ENCODE data around the gene RABEP2. TPM values are rescaled to one million over a fixed set of nuclear protein-coding genes. Genes with fewer than 3 reads are reported as not detected.

The RABEP2 gene
- total and polyA plus RNA-seq, 5 donors from 2014 or later = 2.9 to 28.2 (median 3.8) TPM

- no peak overlapping the region for H3K27ac Mint-ChIP-seq
- peak overlapping the region in 2 of 4 donors; percentile 31 to 74 for H3K4me3 Mint-ChIP-seq
- H3K36me3 ChIP-seq (ENCODE audit: control insufficient read depth, insufficient read depth, low read length) = peaks cover 43% of the 10 kb centered on the region
- DNase-seq (no peak), ATAC-seq (ENCODE audit: low read depth in 2 of 2) (no peak)
- no peaks in the 10 kb centered on the region for H3K27me3 Mint-ChIP-seq
- no peaks in the 10 kb centered on the region for H3K9me3 Mint-ChIP-seq
- H3K4me3 ChIP-seq (ENCODE audit: low read depth, low read length) = no peak overlapping the region
- H3K36me3 Mint-ChIP-seq = peaks cover 15% of the 10 kb centered on the region
- H3K27ac ChIP-seq (ENCODE audit: insufficient read depth, low read length, poor library complexity, severe bottlenecking) = no peak overlapping the region
- H3K4me1 ChIP-seq (ENCODE audit: control insufficient read depth, insufficient read depth, low read length, poor library complexity, severe bottlenecking) = peaks cover 13% of the 10 kb centered on the region
- H3K9me3 ChIP-seq (ENCODE audit: control insufficient read depth in 2 of 2, low read length in 2 of 2) = no peaks in the 10 kb centered on the region
- peaks cover 9 to 43% (median 25%) of the 10 kb centered on the region in 4 donors for H3K4me1 Mint-ChIP-seq
- H3K27me3 ChIP-seq (ENCODE audit: control insufficient read depth, insufficient read depth, low read length) = no peaks in the 10 kb centered on the region
Measured at GRCh38 chr16:28867241-28867640, 57.8 kb downstream of the RABEP2 start.

DNA sequence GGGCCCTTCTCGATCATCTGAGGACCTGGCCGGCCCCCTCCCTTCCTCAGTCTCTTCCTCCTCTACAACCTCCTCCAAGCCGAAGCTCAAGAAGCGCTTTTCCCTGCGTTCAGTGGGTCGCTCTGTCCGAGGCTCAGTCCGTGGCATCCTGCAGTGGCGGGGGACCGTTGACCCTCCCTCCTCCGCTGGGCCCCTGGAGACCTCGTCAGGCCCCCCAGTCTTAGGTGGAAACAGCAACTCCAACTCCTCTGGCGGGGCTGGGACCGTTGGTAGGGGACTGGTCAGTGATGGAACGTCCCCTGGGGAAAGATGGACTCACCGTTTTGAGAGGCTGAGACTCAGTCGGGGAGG lies 58.6 kb downstream of the RABEP2 start:
- Histone ChIP-seq H3K36me3 (ENCODE audit: control insufficient read depth, insufficient read depth, low read length) (peaks cover 36% of the 10 kb centered on the region), H3K27me3 (ENCODE audit: control insufficient read depth, insufficient read depth, low read length) (no peaks in the 10 kb centered on the region), H3K27ac (ENCODE audit: insufficient read depth, low read length, poor library complexity, severe bottlenecking) (no peak overlapping the region), H3K9me3 (ENCODE audit: control insufficient read depth in 2 of 2, low read length in 2 of 2) (no peaks in the 10 kb centered on the region), H3K4me3 (ENCODE audit: low read depth, low read length) (no peak overlapping the region), H3K4me1 (ENCODE audit: control insufficient read depth, insufficient read depth, low read length, poor library complexity, severe bottlenecking) (peaks cover 13% of the 10 kb centered on the region)
- Mint-ChIP-seq H3K9me3 (no peaks in the 10 kb centered on the region), H3K4me1 (peaks cover 9 to 43% (median 25%) of the 10 kb centered on the region in 4 donors), H3K4me3 (peak overlapping the region in 3 of 4 donors; percentile 39 to 73 (median 41)), H3K27ac (no peak overlapping the region), H3K36me3 (peaks cover 15% of the 10 kb centered on the region), H3K27me3 (no peaks in the 10 kb centered on the region)
- DNase-seq = no peak
- no peak for ATAC-seq (ENCODE audit: low read depth in 2 of 2)

GRCh38 chr16:28865722-28866453 lies 59.1 kb downstream of the RABEP2 start:
- ATAC-seq (ENCODE audit: low read depth in 2 of 2) (no peak), DNase-seq (no peak)
- Mint-ChIP-seq H3K27ac (peak overlapping the region in 2 of 3 donors; percentile 69 to 86), H3K4me1 (peaks cover 9 to 43% (median 25%) of the 10 kb centered on the region in 4 donors), H3K4me3 (peak overlapping the region in 3 of 4 donors; percentile 35 to 73 (median 41)), H3K9me3 (no peaks in the 10 kb centered on the region), H3K36me3 (peaks cover 15% of the 10 kb centered on the region), H3K27me3 (no peaks in the 10 kb centered on the region)
- H3K4me3 ChIP-seq (ENCODE audit: low read depth, low read length) = no peak overlapping the region
- H3K4me1 ChIP-seq (ENCODE audit: control insufficient read depth, insufficient read depth, low read length, poor library complexity, severe bottlenecking) = peaks cover 13% of the 10 kb centered on the region
- H3K27me3 ChIP-seq (ENCODE audit: control insufficient read depth, insufficient read depth, low read length) = no peaks in the 10 kb centered on the region
- peaks cover 34% of the 10 kb centered on the region for H3K36me3 ChIP-seq (ENCODE audit: control insufficient read depth, insufficient read depth, low read length)
- H3K9me3 ChIP-seq (ENCODE audit: control insufficient read depth in 2 of 2, low read length in 2 of 2) = no peaks in the 10 kb centered on the region
- peak overlapping the region; percentile 14 for H3K27ac ChIP-seq (ENCODE audit: insufficient read depth, low read length, poor library complexity, severe bottlenecking)

DNA sequence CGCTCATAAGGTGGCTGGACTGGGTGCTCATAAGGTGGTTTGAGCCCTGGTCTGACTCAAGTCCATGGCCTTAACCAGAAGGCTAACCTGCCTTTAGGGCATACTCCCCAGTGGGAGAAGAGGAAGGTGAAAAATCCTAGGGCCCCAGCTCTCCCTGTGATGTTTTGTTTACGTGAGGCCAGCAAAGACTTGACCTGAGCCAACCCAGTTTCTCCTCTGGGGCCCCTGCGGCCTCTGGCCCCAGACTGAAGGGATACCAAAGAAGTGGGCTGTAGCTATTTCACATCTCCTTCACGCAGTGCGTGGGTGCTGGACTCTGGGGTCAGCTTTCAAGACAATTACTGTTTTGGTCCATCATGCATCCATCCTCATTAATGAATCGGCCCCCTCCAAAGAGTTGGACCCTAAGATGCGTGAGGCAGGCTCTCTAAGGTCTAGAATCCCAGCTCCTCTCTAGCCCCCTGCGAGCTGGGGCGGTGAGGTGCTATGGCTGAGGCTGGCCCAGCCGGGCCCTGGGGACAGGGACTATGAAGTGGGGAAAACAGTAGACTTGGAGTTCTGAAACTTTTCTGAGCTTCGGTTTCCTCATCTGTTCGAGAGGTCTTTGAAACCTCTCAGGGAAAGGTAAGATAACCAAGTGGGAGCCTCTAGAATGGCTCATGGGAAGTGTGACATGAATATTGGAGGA lies 59.9 kb downstream of the RABEP2 start:
- Mint-ChIP-seq H3K27ac (peak overlapping the region in 2 of 3 donors; percentile 86 to 98), H3K4me1 (peaks cover 9 to 41% (median 24%) of the 10 kb centered on the region in 4 donors), H3K9me3 (peaks cover 0 to 2% (median 0%) of the 10 kb centered on the region in 7 donors), H3K36me3 (peaks cover 12% of the 10 kb centered on the region), H3K4me3 (peak overlapping the region; percentile 88 to 99 (median 98)), H3K27me3 (no peaks in the 10 kb centered on the region)
- Histone ChIP-seq H3K36me3 (ENCODE audit: control insufficient read depth, insufficient read depth, low read length) (peaks cover 26% of the 10 kb centered on the region), H3K9me3 (ENCODE audit: control insufficient read depth in 2 of 2, low read length in 2 of 2) (no peaks in the 10 kb centered on the region), H3K4me1 (ENCODE audit: control insufficient read depth, insufficient read depth, low read length, poor library complexity, severe bottlenecking) (peaks cover 13% of the 10 kb centered on the region), H3K4me3 (ENCODE audit: low read depth, low read length) (peak overlapping the region; percentile 26), H3K27me3 (ENCODE audit: control insufficient read depth, insufficient read depth, low read length) (no peaks in the 10 kb centered on the region), H3K27ac (ENCODE audit: insufficient read depth, low read length, poor library complexity, severe bottlenecking) (peak overlapping the region; percentile 14)
- ATAC-seq (ENCODE audit: low read depth in 2 of 2) (no peak), DNase-seq (no peak)

GRCh38 chr16:28863929-28864793 lies 60.9 kb downstream of the RABEP2 start:
- H3K27me3 ChIP-seq (ENCODE audit: control insufficient read depth, insufficient read depth, low read length) = no peaks in the 10 kb centered on the region
- Mint-ChIP-seq H3K4me1 (peaks cover 9 to 40% (median 24%) of the 10 kb centered on the region in 4 donors), H3K27ac (peak overlapping the region; percentile 80 to 98 (median 98)), H3K27me3 (no peaks in the 10 kb centered on the region), H3K9me3 (peaks cover 0 to 2% (median 0%) of the 10 kb centered on the region in 7 donors), H3K4me3 (peak overlapping the region; percentile 88 to 99 (median 98)), H3K36me3 (peaks cover 5% of the 10 kb centered on the region)
- H3K4me1 ChIP-seq (ENCODE audit: control insufficient read depth, insufficient read depth, low read length, poor library complexity, severe bottlenecking) = peaks cover 13% of the 10 kb centered on the region
- peak overlapping the region; percentile 44 for H3K4me3 ChIP-seq (ENCODE audit: low read depth, low read length)
- no peak for ATAC-seq (ENCODE audit: low read depth in 2 of 2)
- peak in 2 of 3 donors; percentile 17 for DNase-seq
- peaks cover 16% of the 10 kb centered on the region for H3K36me3 ChIP-seq (ENCODE audit: control insufficient read depth, insufficient read depth, low read length)
- H3K9me3 ChIP-seq (ENCODE audit: control insufficient read depth in 2 of 2, low read length in 2 of 2) = no peaks in the 10 kb centered on the region
- peak overlapping the region; percentile 87 for H3K27ac ChIP-seq (ENCODE audit: insufficient read depth, low read length, poor library complexity, severe bottlenecking)

DNA sequence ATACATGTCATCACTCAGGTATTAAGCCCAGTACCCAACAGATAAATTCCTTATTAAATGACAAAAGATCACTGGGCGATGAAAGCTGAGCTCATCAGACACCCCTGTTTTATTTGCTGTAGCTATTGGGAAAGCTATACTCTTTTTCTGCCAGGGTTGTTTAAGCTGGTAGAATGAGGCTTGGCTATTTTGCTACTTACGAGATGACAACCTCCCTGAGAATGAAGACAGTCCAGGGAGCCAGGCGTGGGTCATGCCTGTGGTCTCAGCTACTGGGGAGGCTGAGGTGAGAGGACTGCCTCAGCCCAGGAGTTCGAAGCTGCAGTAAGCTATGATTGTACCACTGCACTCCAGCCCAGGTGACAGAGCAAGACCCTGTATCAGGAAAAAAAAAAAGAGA lies 65.7 kb downstream of the RABEP2 start:
- Histone ChIP-seq H3K27ac (ENCODE audit: insufficient read depth, low read length, poor library complexity, severe bottlenecking) (no peak overlapping the region), H3K4me1 (ENCODE audit: control insufficient read depth, insufficient read depth, low read length, poor library complexity, severe bottlenecking) (peaks cover 12% of the 10 kb centered on the region), H3K27me3 (ENCODE audit: control insufficient read depth, insufficient read depth, low read length) (no peaks in the 10 kb centered on the region), H3K4me3 (ENCODE audit: low read depth, low read length) (no peak overlapping the region), H3K36me3 (ENCODE audit: control insufficient read depth, insufficient read depth, low read length) (no peaks in the 10 kb centered on the region), H3K9me3 (ENCODE audit: control insufficient read depth in 2 of 2, low read length in 2 of 2) (no peaks in the 10 kb centered on the region)
- DNase-seq = no peak
- H3K4me3 Mint-ChIP-seq = peak overlapping the region in 2 of 4 donors; percentile 11 to 90
- peaks cover 0 to 15% (median 6%) of the 10 kb centered on the region in 4 donors for H3K4me1 Mint-ChIP-seq
- H3K27ac Mint-ChIP-seq = peak overlapping the region in 1 of 3 donors; percentile 47
- no peak for ATAC-seq (ENCODE audit: low read depth in 2 of 2)
- H3K27me3 Mint-ChIP-seq = no peaks in the 10 kb centered on the region
- no peaks in the 10 kb centered on the region for H3K36me3 Mint-ChIP-seq
- peaks cover 0 to 2% (median 0%) of the 10 kb centered on the region in 7 donors for H3K9me3 Mint-ChIP-seq

DNA sequence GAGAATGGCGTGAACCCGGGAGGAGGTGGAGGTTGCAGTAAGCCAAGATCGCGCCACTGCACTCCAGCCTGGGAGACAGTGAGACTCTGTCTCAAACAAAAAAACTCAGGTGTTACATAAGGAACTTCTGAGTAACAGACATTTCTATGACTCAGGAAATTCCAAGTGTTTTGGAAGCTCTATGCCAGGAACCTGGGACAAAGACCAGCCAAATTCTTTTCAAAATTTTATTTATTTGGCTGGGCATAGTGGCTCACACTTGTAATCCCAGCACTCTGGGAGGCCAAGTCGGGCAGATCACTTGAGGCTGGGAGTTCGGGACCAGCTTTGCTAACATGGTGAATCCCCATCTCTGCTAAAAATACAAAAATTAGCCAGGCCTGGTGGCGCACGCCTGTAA lies 66.6 kb downstream of the RABEP2 start:
- Histone ChIP-seq H3K27me3 (ENCODE audit: control insufficient read depth, insufficient read depth, low read length) (no peaks in the 10 kb centered on the region), H3K36me3 (ENCODE audit: control insufficient read depth, insufficient read depth, low read length) (no peaks in the 10 kb centered on the region), H3K27ac (ENCODE audit: insufficient read depth, low read length, poor library complexity, severe bottlenecking) (no peak overlapping the region), H3K4me3 (ENCODE audit: low read depth, low read length) (no peak overlapping the region), H3K4me1 (ENCODE audit: control insufficient read depth, insufficient read depth, low read length, poor library complexity, severe bottlenecking) (peaks cover 7% of the 10 kb centered on the region), H3K9me3 (ENCODE audit: control insufficient read depth in 2 of 2, low read length in 2 of 2) (no peaks in the 10 kb centered on the region)
- H3K36me3 Mint-ChIP-seq = no peaks in the 10 kb centered on the region
- H3K4me3 Mint-ChIP-seq = no peak overlapping the region
- no peak overlapping the region for H3K27ac Mint-ChIP-seq
- H3K27me3 Mint-ChIP-seq = no peaks in the 10 kb centered on the region
- H3K9me3 Mint-ChIP-seq = peaks cover 0 to 2% (median 0%) of the 10 kb centered on the region in 7 donors
- H3K4me1 Mint-ChIP-seq = peaks cover 0 to 9% (median 3%) of the 10 kb centered on the region in 4 donors
- DNase-seq = no peak
- ATAC-seq (ENCODE audit: low read depth in 2 of 2) = no peak
